Right lobe of liver (tissue), 6 donors: ENCODE measurements around the gene RIPK4. TPM values are rescaled to one million over a fixed set of nuclear protein-coding genes. Genes with fewer than 3 reads are reported as not detected.
A peak's percentile ranks its signal among the peaks of the same experiment; 100 is the strongest.

ENCODE experiments used
- ATAC-seq, 4 donors: fragments of 200-7000 bp; cut with Tn5 transposase; one replicate each; pipeline ENCODE4 v1.9.1; 2020; ENCODE audit warnings: mild to moderate bottlenecking in 4 of 4, moderate library complexity in 4 of 4
- DNase-seq, 3 donors: peaks; one replicate each; pipeline ENCODE4 v3.0.0-alpha.2; 2020
- H3K27ac ChIP-seq, 3 donors: fragments of 200-600 bp; one replicate each; pipeline ENCODE4 v1.8.0; 2022
- H3K27me3 ChIP-seq, 2 donors: fragments of 200-600 bp; one replicate each; pipeline ENCODE4 v1.8.0; 2022
- H3K36me3 ChIP-seq, 4 donors: fragments of 200-600 bp; sonication (generic) in 1 of 4; one replicate each; pipeline versions ENCODE4 v1.5.1 to v1.8.0; 2017 to 2022; ENCODE audit warnings: control low read depth in 1 of 4
- H3K4me1 ChIP-seq, 4 donors: fragments of 200-600 bp; sonication (generic) in 1 of 4; one replicate each; pipeline versions ENCODE4 v1.5.1 to v1.8.0; 2017 to 2022; ENCODE audit warnings: control low read depth in 1 of 4
- H3K4me3 ChIP-seq, 3 donors: fragments of 200-600 bp; one replicate each; pipeline ENCODE4 v1.8.0; 2022
- H3K9me3 ChIP-seq, 4 donors: fragments of 200-600 bp; sonication (generic) in 1 of 4; one replicate each; pipeline versions ENCODE4 v1.5.1 to v1.8.0; 2017 to 2022; ENCODE audit warnings: control low read depth in 1 of 4
- POLR2A ChIP-seq: fragments of 450-650 bp; IDR thresholded peaks from one replicate; pipeline ENCODE4 v1.6.1; 2017; ENCODE audit warnings: antibody characterized with exemption, mild to moderate bottlenecking
- WGBS: methylation state at CpG from one replicate; pipeline ENCODE4 v1.1.6; 2018; ENCODE audit warnings: low coverage, low lambda C conversion rate; ENCODE audit not compliant: insufficient coverage; ENCODE audit errors: missing lambda C conversion rate; 5-methylcytosine and 5-hydroxymethylcytosine counted together
- intact Hi-C, 2 donors: fragments of 100-400 bp; cut with DNase I; formaldehyde crosslinking; loops; one replicate each; pipeline versions ENCODE4 v1.11.2 to v1.14.1; 2022
- total RNA-seq, 6 experiments: library from RNA; depleted of rRNA in 2 of 6; stranded (reverse); fragments of >200 nt in 2 of 6; fragmentation: NEBNext Ultra II Directional in 3 of 6; extraction: Animal tissue kit (Norgen Biotek cat#: 25700) in 3 of 6; gene quantifications; one replicate each; pipeline versions ENCODE4 v1.1.0 to v1.2.4, GENCODE V29; 2016 to 2023
- TF ChIP-seq, protein P1 (sequence below), 4 donors: fragments of 200-600 bp in 3 of 4; fragments of 450-650 bp in 1 of 4; IDR thresholded peaks; one replicate each; pipeline versions ENCODE4 v1.5.1 to v1.8.0; 2016 to 2022; ENCODE audit warnings: antibody characterized with exemption in 4 of 4, mild to moderate bottlenecking in 2 of 4
- donor health status: DM: no; HTN: yes; CAD: no.
- donor health status: DM: no; HTN: no; CAD: no.
- donor health status: DM: no; HTN: no; CAD: no.
- donor health status: DM: no; HTN: yes; CAD: no.
- donor health status: DM: no; HTN: yes; CAD: no.

The RIPK4 gene
- total RNA-seq, 6 experiments from 2014 or later = 6.7 to 18.7 (median 12.7) TPM

DNA sequence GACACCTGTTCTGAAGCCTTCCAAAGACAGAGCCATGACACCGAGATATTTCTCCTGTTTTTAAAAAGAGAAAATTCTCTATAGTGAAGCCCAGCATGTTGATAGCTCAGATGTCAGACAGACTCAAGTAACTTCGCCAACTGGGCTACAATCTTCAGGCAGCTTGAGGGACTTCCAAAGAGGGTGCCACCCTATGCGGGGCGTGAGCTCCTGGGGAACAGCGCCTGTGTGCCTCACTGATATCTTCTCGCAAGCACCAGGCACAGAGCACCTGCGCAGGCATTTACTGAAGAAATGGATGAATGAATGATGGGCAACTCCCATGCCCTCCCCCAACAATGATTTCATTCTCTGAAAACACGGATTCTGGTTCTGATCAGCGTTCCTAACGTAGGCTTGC lies 17.6 kb downstream of the RIPK4 start:
- intact Hi-C loops = no loop called here
- no peak for ATAC-seq
- whole genome bisulfite sequencing = 98% methylated on average over 7 of the region's 10 CpGs

GRCh38 chr21:41747943-41748738 lies 18.7 kb downstream of the RIPK4 start:
- Histone ChIP-seq H3K4me3 (no peak overlapping the region), H3K27ac (no peak overlapping the region), H3K27me3 (no peaks in the 10 kb centered on the region), H3K4me1 (peaks cover 0 to 34% (median 20%) of the 10 kb centered on the region in 4 donors), H3K9me3 (no peaks in the 10 kb centered on the region), H3K36me3 (peaks cover 0 to 48% (median 23%) of the 10 kb centered on the region in 4 donors)
- ATAC-seq = no peak
- no peak for TF ChIP-seq POLR2A
- TF ChIP-seq, protein P1, sequence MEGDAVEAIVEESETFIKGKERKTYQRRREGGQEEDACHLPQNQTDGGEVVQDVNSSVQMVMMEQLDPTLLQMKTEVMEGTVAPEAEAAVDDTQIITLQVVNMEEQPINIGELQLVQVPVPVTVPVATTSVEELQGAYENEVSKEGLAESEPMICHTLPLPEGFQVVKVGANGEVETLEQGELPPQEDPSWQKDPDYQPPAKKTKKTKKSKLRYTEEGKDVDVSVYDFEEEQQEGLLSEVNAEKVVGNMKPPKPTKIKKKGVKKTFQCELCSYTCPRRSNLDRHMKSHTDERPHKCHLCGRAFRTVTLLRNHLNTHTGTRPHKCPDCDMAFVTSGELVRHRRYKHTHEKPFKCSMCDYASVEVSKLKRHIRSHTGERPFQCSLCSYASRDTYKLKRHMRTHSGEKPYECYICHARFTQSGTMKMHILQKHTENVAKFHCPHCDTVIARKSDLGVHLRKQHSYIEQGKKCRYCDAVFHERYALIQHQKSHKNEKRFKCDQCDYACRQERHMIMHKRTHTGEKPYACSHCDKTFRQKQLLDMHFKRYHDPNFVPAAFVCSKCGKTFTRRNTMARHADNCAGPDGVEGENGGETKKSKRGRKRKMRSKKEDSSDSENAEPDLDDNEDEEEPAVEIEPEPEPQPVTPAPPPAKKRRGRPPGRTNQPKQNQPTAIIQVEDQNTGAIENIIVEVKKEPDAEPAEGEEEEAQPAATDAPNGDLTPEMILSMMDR (IDR thresholded peaks at IDR 0.05) = no peak
- intact Hi-C loops = no loop called here
- 90% methylated on average over 13 of the region's 20 CpGs for WGBS
- DNase-seq = no peak

More for the DNA sequence above, 17.6 kb downstream of the RIPK4 start:
- no peaks in the 10 kb centered on the region for H3K9me3 ChIP-seq
- no peak for DNase-seq
- H3K4me3 ChIP-seq = no peak overlapping the region
- TF ChIP-seq, protein P1 (IDR thresholded peaks at IDR 0.05) = no peak
- TF ChIP-seq POLR2A = no peak
- H3K27ac ChIP-seq = no peak overlapping the region
- H3K36me3 ChIP-seq = peaks cover 0 to 44% (median 19%) of the 10 kb centered on the region in 4 donors
- H3K27me3 ChIP-seq = no peaks in the 10 kb centered on the region
- H3K4me1 ChIP-seq = peaks cover 0 to 42% (median 20%) of the 10 kb centered on the region in 4 donors

- DNase-seq = no peak
- H3K27ac ChIP-seq = no peak overlapping the region
- no peaks in the 10 kb centered on the region for H3K9me3 ChIP-seq
- no peak overlapping the region for H3K4me3 ChIP-seq
- intact Hi-C loops = no loop called here
- peaks cover 0 to 62% (median 29%) of the 10 kb centered on the region in 4 donors for H3K36me3 ChIP-seq
- TF ChIP-seq, protein P1 (IDR thresholded peaks at IDR 0.05) = no peak
- no peak for TF ChIP-seq POLR2A
- H3K4me1 ChIP-seq = peaks cover 0 to 24% (median 14%) of the 10 kb centered on the region in 4 donors
- ATAC-seq = no peak
- no peaks in the 10 kb centered on the region for H3K27me3 ChIP-seq
- WGBS = 76% methylated on average over 2 of the region's 8 CpGs
These were observed 20.2 kb downstream of the RIPK4 start for GRCh38 chr21:41746744-41747006.

DNA sequence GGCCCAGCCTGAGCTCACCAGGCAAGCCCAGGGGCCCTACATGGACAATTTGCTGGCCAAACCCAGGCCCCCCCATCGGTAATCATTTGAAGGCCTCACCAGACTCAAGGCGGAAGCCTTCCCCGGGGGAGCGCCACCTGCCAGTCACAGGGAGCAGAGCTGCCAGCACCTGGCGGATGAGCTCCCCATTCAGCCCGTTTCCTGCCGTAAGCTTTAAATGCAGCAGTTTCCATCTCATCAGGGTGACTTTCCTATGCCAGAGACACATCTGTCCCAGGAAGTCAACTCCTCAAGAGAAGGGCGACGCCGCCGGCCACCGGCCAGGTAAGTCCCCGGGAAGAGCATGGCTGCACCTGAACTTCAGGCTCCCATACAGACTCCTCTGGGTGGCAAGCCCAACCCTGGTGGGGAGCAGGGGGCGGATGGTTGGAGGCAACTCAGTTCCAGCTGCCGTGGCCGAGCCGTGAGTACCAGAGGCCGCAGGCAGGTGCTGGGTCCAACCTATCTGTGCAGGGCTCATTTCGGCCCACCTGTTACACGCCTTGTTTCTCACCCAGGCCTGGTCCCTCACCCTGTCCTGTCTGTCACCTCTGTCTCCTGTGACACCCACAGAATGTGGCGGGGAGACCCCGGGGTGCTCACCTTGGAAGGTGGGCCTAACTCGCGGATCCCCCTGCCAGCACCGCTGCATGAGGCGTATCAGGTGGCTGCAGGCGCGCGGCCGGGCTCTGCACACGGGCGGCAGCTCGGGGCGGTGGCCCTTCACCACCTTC lies 20.7 kb downstream of the RIPK4 start:
- intact Hi-C loops = no loop called here
- Histone ChIP-seq H3K36me3 (peaks cover 0 to 67% (median 31%) of the 10 kb centered on the region in 4 donors), H3K4me1 (peaks cover 0 to 18% (median 9%) of the 10 kb centered on the region in 4 donors), H3K4me3 (no peak overlapping the region), H3K27ac (no peak overlapping the region), H3K9me3 (no peaks in the 10 kb centered on the region), H3K27me3 (no peaks in the 10 kb centered on the region)
- TF ChIP-seq POLR2A = no peak
- TF ChIP-seq, protein P1 (IDR thresholded peaks at IDR 0.05) = no peak
- peak in 1 of 3 donors; percentile 50 for DNase-seq
- WGBS = no CpG with 5 or more reads among the region's 34 CpGs
- no peak for ATAC-seq
